IMR-90 (cell line): ENCODE results near the gene SMAD4. TPM values are rescaled to one million over a fixed set of nuclear protein-coding genes. Genes with fewer than 3 reads are reported as not detected.

Source experiments
- ATAC-seq: fragments of 200-7000 bp; cut with Tn5 transposase; 2 replicates; pipeline ENCODE4 v1.9.1; 2020; ENCODE audit warnings: low read depth, mild to moderate bottlenecking, moderate library complexity
- BruUV-seq: library from RNA; stranded (reverse); fragments of 400-500 nt; replicated peaks from 2 replicates; lab custom pipeline; 2021; lab: Mats Ljungman, UMichigan
- CTCF ChIA-PET: fragments of 300-600 bp; formaldehyde crosslinking; extraction: SDS; loops from one replicate; lab custom pipeline; 2021; ENCODE audit warnings: antibody characterized with exemption; lab: Yijun Ruan, JAX
- POLR2A ChIA-PET: fragments of 300-600 bp; sonication (Branson Sonifier 250); formaldehyde crosslinking; loops from one replicate; lab custom pipeline; 2022; ENCODE audit warnings: antibody characterized with exemption; ENCODE audit not compliant: unreplicated experiment; lab: Charles Lee
- DNase-seq: peaks from one replicate; pipeline ENCODE4 v3.0.0; 2013
- H2AFZ ChIP-seq: replicated peaks from 2 replicates; pipeline ENCODE3; 2013; ENCODE audit warnings: low read length, mild to moderate bottlenecking; ENCODE audit not compliant: poor library complexity
- H2AK5ac ChIP-seq: 2 replicates; pipeline ENCODE4 v1.6.1; 2013; ENCODE audit warnings: low read depth, low read length, inconsistent platforms
- H2AK9ac ChIP-seq: replicated peaks from 2 replicates; pipeline ENCODE3; 2013; ENCODE audit warnings: mild to moderate bottlenecking, low read depth, low read length, moderate library complexity; ENCODE audit not compliant: poor library complexity
- H2BK120ac ChIP-seq: 2 replicates; pipeline ENCODE4 v1.6.1; 2013; ENCODE audit warnings: low read depth, low read length, inconsistent platforms
- H2BK15ac ChIP-seq: 3 replicates; pipeline ENCODE4 v1.6.1; 2013; ENCODE audit warnings: low read depth, low read length, inconsistent platforms
- H2BK20ac ChIP-seq: 2 replicates; pipeline ENCODE4 v1.6.1; 2013; ENCODE audit warnings: low read depth, mild to moderate bottlenecking, inconsistent platforms, low read length, moderate library complexity
- H2BK5ac ChIP-seq: 2 replicates; pipeline ENCODE4 v1.6.1; 2013; ENCODE audit warnings: mild to moderate bottlenecking, low read depth, low read length, inconsistent platforms; ENCODE audit not compliant: poor library complexity, severe bottlenecking
- H3K14ac ChIP-seq: replicated peaks from 2 replicates; pipeline ENCODE4 v1.6.1; 2013; ENCODE audit warnings: low read depth, low read length, inconsistent platforms
- H3K18ac ChIP-seq: 2 replicates; pipeline ENCODE4 v1.6.1; 2013; ENCODE audit warnings: low read depth, low read length, control low read depth
- H3K23ac ChIP-seq: 2 replicates; pipeline ENCODE4 v1.6.1; 2013; ENCODE audit warnings: low read depth, low read length, inconsistent platforms
- H3K27ac ChIP-seq: 2 replicates; pipeline ENCODE4 v1.5.1; 2013; ENCODE audit warnings: mild to moderate bottlenecking, control low read depth, low read length; ENCODE audit not compliant: insufficient read depth
- H3K27me3 ChIP-seq: 2 replicates; pipeline ENCODE4 v1.6.1; 2013; ENCODE audit warnings: low read length; ENCODE audit not compliant: control insufficient read depth, insufficient read depth
- H3K36me3 ChIP-seq: 2 replicates; pipeline ENCODE4 v1.6.1; 2013; ENCODE audit warnings: low read length, mixed read lengths; ENCODE audit not compliant: control insufficient read depth, insufficient read depth
- H3K4ac ChIP-seq: 2 replicates; pipeline ENCODE4 v1.6.1; 2013; ENCODE audit warnings: low read depth, low read length, inconsistent platforms
- H3K4me1 ChIP-seq: 2 replicates; pipeline ENCODE4 v1.6.1; 2013; ENCODE audit warnings: low read length, mixed read lengths; ENCODE audit not compliant: control insufficient read depth, insufficient read depth
- H3K4me2 ChIP-seq: 2 replicates; pipeline ENCODE4 v1.6.1; 2013; ENCODE audit warnings: low read depth, mild to moderate bottlenecking, control low read depth, low read length, moderate library complexity
- H3K4me3 ChIP-seq: 2 replicates; pipeline ENCODE4 v1.5.1; 2013; ENCODE audit warnings: low read depth, mild to moderate bottlenecking, control low read depth, low read length, moderate library complexity; ENCODE audit not compliant: insufficient read depth
- H3K56ac ChIP-seq: 2 replicates; pipeline ENCODE4 v1.6.1; 2013; ENCODE audit warnings: low read length, inconsistent platforms; ENCODE audit not compliant: insufficient read depth; ENCODE audit errors: extremely low read depth
- H3K79me1 ChIP-seq, 2 experiments: 2 replicates each; pipeline ENCODE4 v1.6.1; 2013; ENCODE audit warnings: low read length in 2 of 2, inconsistent platforms in 1 of 2, low read depth in 1 of 2
- H3K9ac ChIP-seq: 2 replicates; pipeline ENCODE4 v1.6.1; 2013; ENCODE audit warnings: low read depth, low read length, control low read depth
- H3K9me1 ChIP-seq: 2 replicates; pipeline ENCODE4 v1.6.1; 2013; ENCODE audit warnings: low read length, inconsistent platforms; ENCODE audit not compliant: insufficient read depth
- H3K9me3 ChIP-seq: 2 replicates; pipeline ENCODE4 v1.6.1; 2013; ENCODE audit warnings: low read length; ENCODE audit not compliant: control insufficient read depth, insufficient read depth
- H4K20me1 ChIP-seq: 2 replicates; pipeline ENCODE4 v1.6.1; 2013; ENCODE audit warnings: low read length, inconsistent platforms; ENCODE audit not compliant: insufficient read depth
- H4K5ac ChIP-seq: 2 replicates; pipeline ENCODE4 v1.6.1; 2013; ENCODE audit warnings: mild to moderate bottlenecking, low read depth, low read length, control low read depth
- H4K8ac ChIP-seq, 2 experiments: 2 replicates each; pipeline ENCODE4 v1.6.1; 2013; ENCODE audit warnings: low read depth in 2 of 2, low read length in 2 of 2, control low read depth in 1 of 2, inconsistent platforms in 1 of 2
- H4K91ac ChIP-seq: 2 replicates; pipeline ENCODE4 v1.6.1; 2013; ENCODE audit warnings: low read depth, low read length, inconsistent platforms; ENCODE audit not compliant: insufficient read depth
- BHLHE40 ChIP-seq: fragments of 150-350 bp; IDR thresholded peaks from 2 replicates; pipeline ENCODE4 v1.6.1; 2016; ENCODE audit warnings: mild to moderate bottlenecking, low read depth, low read length
- CHD1 ChIP-seq: IDR thresholded peaks from 2 replicates; pipeline ENCODE4 v1.6.1; 2012; ENCODE audit warnings: low read depth, low read length, improper control_type of control experiment
- FOS ChIP-seq: fragments of 150-350 bp; IDR thresholded peaks from 2 replicates; pipeline ENCODE4 v1.6.1; 2016; ENCODE audit warnings: low read depth, low read length
- MAFK ChIP-seq: IDR thresholded peaks from 2 replicates; pipeline ENCODE4 v1.6.1; 2012; ENCODE audit warnings: low read depth, low read length, improper control_type of control experiment
- MXI1 ChIP-seq: IDR thresholded peaks from 2 replicates; pipeline ENCODE4 v1.6.1; 2012; ENCODE audit warnings: low read depth, mild to moderate bottlenecking, low read length, moderate library complexity, borderline replicate concordance
- RFX5 ChIP-seq: IDR thresholded peaks from 2 replicates; pipeline ENCODE4 v1.8.0; 2012; ENCODE audit warnings: low read depth, mild to moderate bottlenecking, low read length, moderate library complexity
- SMC3 ChIP-seq: fragments of 150-350 bp; IDR thresholded peaks from 2 replicates; pipeline ENCODE4 v1.6.1; 2016; ENCODE audit warnings: low read depth, mild to moderate bottlenecking, antibody characterized with exemption, low read length, moderate library complexity
- WGBS, 2 experiments: methylation state at CpG; one replicate each; pipeline versions ENCODE4 v1.1.5 to v1.1.7; 2013; ENCODE audit warnings: missing lambda C conversion rate in 2 of 2; ENCODE audit not compliant: insufficient read length in 1 of 2; ENCODE audit errors: extremely low coverage in 2 of 2; 5-methylcytosine and 5-hydroxymethylcytosine counted together
- dilution Hi-C: fragments of 300-500 bp; cut with HindIII; formaldehyde crosslinking; loops from one replicate; pipeline ENCODE4 v1.14.3; 2018; ENCODE audit warnings: low sequenced_read_pairs; ENCODE audit not compliant: unreplicated experiment
- in situ Hi-C: fragments of 300-500 bp; cut with MboI; formaldehyde crosslinking; loops from 3 replicates; pipeline ENCODE4 v1.14.3; 2019; ENCODE audit warnings: low sequenced_read_pairs, inconsistent platforms, mixed read lengths
- intact Hi-C: fragments of 100-400 bp; cut with micrococcal nuclease; formaldehyde crosslinking; loops from 2 replicates; pipeline ENCODE4 v1.10.0; 2022
- polyA plus RNA-seq, 3 experiments: library from polyadenylated mRNA; depleted of rRNA; stranded (reverse); fragments of >200 nt; gene quantifications; 2 replicates each; pipeline ENCODE4 v1.2.3, GENCODE V29; 2012; ENCODE audit warnings: low replicate concordance in 1 of 3
- total RNA-seq: library from RNA; depleted of rRNA; stranded (reverse); fragments of >200 nt; gene quantifications from 2 replicates; pipeline ENCODE4 v1.2.3, GENCODE V29; 2012
- TF ChIP-seq, protein P1 (sequence below): fragments of 150-350 bp; IDR thresholded peaks from 2 replicates; pipeline ENCODE4 v1.6.1; 2016; ENCODE audit warnings: low read depth, mild to moderate bottlenecking, low read length, moderate library complexity, borderline replicate concordance

The SMAD4 gene
- total and polyA plus RNA-seq, 2 of the 4 experiments (the other 2 are of a cell fraction) = 57.6 to 145 TPM

DNA sequence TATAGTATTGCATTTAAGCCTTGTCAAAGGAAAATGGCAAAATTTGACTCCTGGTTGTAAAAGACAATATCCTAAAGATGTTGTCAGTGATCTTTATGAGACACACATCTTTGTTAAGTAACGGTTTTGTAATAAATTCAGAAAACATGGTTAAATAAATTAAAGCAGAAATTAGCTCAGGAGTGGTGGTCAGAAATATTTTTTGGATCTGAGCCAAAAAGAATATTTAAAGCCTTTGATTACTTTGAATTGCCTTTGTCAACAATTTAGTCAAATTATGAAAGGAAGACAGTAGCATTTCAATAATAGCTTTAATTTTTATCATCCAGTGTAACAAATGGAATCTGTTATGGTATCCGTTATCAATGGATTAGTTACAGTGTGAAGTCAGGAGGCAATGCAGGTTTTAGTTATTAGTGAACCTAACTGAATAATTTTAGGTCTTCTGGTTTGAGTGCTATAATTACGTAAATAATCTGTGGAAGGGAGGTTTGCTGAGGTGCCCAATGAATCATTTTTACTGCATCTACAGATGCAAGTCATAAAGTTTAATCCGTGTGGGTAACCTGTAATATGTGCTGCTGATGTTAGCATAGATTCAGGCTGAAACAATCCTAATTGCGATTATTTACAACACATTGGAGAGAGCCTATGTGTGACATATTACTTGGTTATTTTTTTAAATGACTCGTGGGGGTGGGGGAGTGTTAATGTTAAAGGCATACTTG is 42.7 kb downstream of the SMAD4 start:
- H4K5ac ChIP-seq = no peak overlapping the region
- H2AK5ac ChIP-seq = no peak overlapping the region
- H3K27me3 ChIP-seq = no peaks in the 10 kb centered on the region
- CTCF ChIA-PET = no interaction called here
- intact Hi-C loops (no loop called here), dilution Hi-C loops (no loop called here), in situ Hi-C loops (no loop called here)
- peaks cover 19 to 47% of the 10 kb centered on the region in 2 experiments for H3K79me1 ChIP-seq
- no peaks in the 10 kb centered on the region for H3K9me1 ChIP-seq
- BruUV-seq = no TSS peak
- no peak overlapping the region for H2BK5ac ChIP-seq
- H2AK9ac ChIP-seq = no peak overlapping the region
- no peak overlapping the region for H2BK15ac ChIP-seq
- H3K23ac ChIP-seq = no peak overlapping the region
- no peak overlapping the region for H3K56ac ChIP-seq
- no peak overlapping the region for H3K4ac ChIP-seq
- H3K4me1 ChIP-seq = peaks cover 6% of the 10 kb centered on the region
- H3K4me3 ChIP-seq = no peak overlapping the region
- H3K27ac ChIP-seq = no peak overlapping the region
- H3K14ac ChIP-seq = no peak overlapping the region
- no peak overlapping the region for H2BK20ac ChIP-seq
- TF ChIP-seq CHD1 (no peak), SMC3 (no peak), FOS (no peak), RFX5 (no peak), MXI1 (no peak), MAFK (no peak), BHLHE40 (no peak)
- TF ChIP-seq, protein P1, sequence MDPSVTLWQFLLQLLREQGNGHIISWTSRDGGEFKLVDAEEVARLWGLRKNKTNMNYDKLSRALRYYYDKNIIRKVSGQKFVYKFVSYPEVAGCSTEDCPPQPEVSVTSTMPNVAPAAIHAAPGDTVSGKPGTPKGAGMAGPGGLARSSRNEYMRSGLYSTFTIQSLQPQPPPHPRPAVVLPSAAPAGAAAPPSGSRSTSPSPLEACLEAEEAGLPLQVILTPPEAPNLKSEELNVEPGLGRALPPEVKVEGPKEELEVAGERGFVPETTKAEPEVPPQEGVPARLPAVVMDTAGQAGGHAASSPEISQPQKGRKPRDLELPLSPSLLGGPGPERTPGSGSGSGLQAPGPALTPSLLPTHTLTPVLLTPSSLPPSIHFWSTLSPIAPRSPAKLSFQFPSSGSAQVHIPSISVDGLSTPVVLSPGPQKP = no peak
- no peak overlapping the region for H3K4me2 ChIP-seq
- 100% methylated on average over 2 of the region's 6 CpGs; no CpG with 5 or more reads in 1 of the 2 experiments for WGBS, 2 experiments
- no peak overlapping the region for H3K9ac ChIP-seq
- DNase-seq (no peak), ATAC-seq (no peak)
- H4K20me1 ChIP-seq = no peaks in the 10 kb centered on the region
- no peak overlapping the region for H3K18ac ChIP-seq
- H3K9me3 ChIP-seq = no peaks in the 10 kb centered on the region
- peaks cover 14% of the 10 kb centered on the region for H3K36me3 ChIP-seq
- no peak overlapping the region for H4K91ac ChIP-seq
- H4K8ac ChIP-seq = no peak overlapping the region
- no peak overlapping the region for H2BK120ac ChIP-seq
- POLR2A ChIA-PET = no interaction called here
- no peak overlapping the region for H2AFZ ChIP-seq
